ENCODE measurements around the gene C1QTNF1. TPM values are rescaled to one million over a fixed set of nuclear protein-coding genes. Genes with fewer than 3 reads are reported as not detected.

The C1QTNF1 gene
- total RNA-seq, 6 experiments from 2014 or later, result 8.0 to 15.0 (median 8.6) TPM

DNA sequence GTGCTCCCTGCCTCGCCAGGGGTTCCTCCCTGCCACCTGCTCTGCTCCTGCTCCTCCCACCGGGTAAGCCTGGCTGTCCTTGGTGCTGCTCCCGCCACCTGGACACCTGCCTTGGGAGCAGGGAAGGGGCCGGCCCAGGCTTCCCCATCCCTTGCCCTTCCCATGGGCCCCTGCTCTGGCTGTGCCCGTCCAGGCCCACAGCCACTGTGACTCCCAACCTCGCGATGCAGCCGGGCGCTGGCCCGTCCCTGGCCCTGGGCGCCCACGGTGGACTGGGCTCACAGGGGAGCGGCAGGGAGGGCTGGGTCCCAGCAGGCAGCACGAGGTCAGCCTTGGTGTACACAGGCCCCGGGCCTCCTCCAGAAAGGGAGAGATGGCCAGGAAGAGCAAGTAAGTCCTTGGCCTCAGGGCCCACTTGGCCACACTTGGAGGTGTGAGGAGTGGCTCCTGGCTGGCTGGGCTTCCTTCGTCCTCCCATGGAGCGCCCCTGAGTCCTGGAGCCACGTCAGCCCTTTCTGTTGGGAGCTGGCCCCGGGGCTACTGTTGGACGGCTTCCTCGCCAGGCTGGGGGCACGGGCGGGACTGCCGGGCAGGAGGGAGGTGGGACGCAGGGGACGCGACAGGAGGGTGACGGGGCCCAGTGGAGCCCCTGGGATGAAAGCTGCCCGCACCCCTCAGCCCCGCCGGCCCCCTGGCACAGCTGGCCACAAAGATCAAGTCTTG lies 65.9 kb downstream of the C1QTNF1 start:
- DNase-seq, result no peak
- no peaks in the 10 kb centered on the region for H3K36me3 Mint-ChIP-seq (ENCODE audit: low read depth)

DNA sequence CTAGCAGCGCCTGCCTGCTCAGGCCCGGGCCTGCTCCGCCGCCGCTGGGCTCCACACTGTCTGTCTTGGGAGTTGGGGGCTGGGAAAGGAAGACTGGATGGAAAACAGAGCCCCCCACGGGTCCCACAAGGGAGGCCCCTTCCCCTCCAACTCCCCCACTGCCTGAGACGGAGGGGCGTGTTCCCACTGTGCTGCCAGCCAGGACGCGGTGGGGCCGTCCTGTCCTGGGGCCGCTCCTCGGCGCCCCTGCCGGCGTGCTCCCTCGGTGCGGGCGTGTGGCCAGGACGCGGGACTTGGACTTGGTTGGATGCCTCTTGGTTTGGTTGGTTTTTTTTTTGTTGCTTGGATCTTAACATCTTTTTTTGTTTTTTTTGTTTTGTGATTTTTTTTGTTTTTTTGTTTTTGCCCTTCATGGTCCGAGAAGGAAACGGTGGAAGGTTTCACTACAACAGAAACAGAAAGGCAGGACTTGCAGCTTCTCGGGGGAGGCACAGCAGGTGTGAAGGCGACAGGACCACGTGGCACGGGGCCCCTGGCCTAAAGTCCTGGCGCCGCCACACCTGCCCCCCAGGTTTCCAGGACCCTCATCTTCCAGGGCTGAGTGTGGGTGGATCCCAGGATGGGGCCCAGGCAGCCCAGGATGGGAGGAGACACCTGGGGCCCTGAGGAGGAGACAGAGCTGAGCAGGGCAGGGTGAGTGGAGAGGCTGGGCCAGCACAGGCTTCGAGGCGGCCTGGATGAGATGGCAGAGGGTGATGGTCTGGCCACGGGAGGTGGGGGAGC lies 66.7 kb downstream of the C1QTNF1 start:
- TF ChIP-seq, protein P1, sequence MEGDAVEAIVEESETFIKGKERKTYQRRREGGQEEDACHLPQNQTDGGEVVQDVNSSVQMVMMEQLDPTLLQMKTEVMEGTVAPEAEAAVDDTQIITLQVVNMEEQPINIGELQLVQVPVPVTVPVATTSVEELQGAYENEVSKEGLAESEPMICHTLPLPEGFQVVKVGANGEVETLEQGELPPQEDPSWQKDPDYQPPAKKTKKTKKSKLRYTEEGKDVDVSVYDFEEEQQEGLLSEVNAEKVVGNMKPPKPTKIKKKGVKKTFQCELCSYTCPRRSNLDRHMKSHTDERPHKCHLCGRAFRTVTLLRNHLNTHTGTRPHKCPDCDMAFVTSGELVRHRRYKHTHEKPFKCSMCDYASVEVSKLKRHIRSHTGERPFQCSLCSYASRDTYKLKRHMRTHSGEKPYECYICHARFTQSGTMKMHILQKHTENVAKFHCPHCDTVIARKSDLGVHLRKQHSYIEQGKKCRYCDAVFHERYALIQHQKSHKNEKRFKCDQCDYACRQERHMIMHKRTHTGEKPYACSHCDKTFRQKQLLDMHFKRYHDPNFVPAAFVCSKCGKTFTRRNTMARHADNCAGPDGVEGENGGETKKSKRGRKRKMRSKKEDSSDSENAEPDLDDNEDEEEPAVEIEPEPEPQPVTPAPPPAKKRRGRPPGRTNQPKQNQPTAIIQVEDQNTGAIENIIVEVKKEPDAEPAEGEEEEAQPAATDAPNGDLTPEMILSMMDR (IDR thresholded peaks at IDR 0.05), result peak; percentile 64
- Mint-ChIP-seq H3K36me3 (ENCODE audit: low read depth) (no peaks in the 10 kb centered on the region), H3K4me3 (no peak overlapping the region), H3K27me3 (ENCODE audit: insufficient read depth) (peaks cover 2% of the 10 kb centered on the region; the same call in 1 of the 2 replicates), H3K9me3 (no peaks in the 10 kb centered on the region), H3K4me1 (ENCODE audit: low read depth) (peaks cover 6% of the 10 kb centered on the region; the same call in 1 of the 2 replicates), H3K27ac (no peak overlapping the region)
- DNase-seq, result no peak

More for the DNA sequence above, 65.9 kb downstream of the C1QTNF1 start:
- peaks cover 6% of the 10 kb centered on the region; the same call in 1 of the 2 replicates for H3K4me1 Mint-ChIP-seq (ENCODE audit: low read depth)
- H3K4me3 Mint-ChIP-seq, result no peak overlapping the region
- H3K9me3 Mint-ChIP-seq, result no peaks in the 10 kb centered on the region
- H3K27ac Mint-ChIP-seq, result no peak overlapping the region
- TF ChIP-seq, protein P1 (IDR thresholded peaks at IDR 0.05), result no peak
- peaks cover 2% of the 10 kb centered on the region; the same call in 1 of the 2 replicates for H3K27me3 Mint-ChIP-seq (ENCODE audit: insufficient read depth)

DNA sequence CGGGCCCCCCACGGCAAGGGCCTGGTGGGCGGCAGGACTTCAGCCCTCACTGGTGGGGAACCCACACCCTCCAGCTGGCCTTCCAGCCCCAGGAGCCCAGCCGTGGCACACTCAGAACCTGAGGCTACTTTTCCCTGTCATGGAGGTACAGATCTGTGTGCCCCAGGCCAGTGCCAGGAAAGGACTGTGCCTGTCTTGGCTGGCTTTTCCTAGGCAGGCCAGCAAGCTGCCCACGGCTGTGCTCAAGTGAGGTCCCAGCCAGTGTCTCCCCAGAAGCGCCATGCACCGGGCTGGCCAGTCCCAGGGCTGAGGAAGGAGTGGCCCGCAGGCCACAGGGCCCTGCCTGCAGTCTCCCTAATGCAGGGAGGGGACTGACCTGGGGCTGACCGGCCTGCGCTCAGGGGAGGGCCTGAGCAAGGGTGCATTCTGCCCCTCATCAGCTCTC lies 67.3 kb downstream of the C1QTNF1 start:
- H3K9me3 Mint-ChIP-seq, result no peaks in the 10 kb centered on the region
- no peak overlapping the region for H3K27ac Mint-ChIP-seq
- H3K27me3 Mint-ChIP-seq (ENCODE audit: insufficient read depth), result peaks cover 4% of the 10 kb centered on the region; the same call in 1 of the 2 replicates
- H3K4me3 Mint-ChIP-seq, result no peak overlapping the region
- no peaks in the 10 kb centered on the region for H3K36me3 Mint-ChIP-seq (ENCODE audit: low read depth)
- H3K4me1 Mint-ChIP-seq (ENCODE audit: low read depth), result peaks cover 6% of the 10 kb centered on the region; the same call in 1 of the 2 replicates
- no peak for DNase-seq
- TF ChIP-seq, protein P1 (IDR thresholded peaks at IDR 0.05), result no peak

DNA sequence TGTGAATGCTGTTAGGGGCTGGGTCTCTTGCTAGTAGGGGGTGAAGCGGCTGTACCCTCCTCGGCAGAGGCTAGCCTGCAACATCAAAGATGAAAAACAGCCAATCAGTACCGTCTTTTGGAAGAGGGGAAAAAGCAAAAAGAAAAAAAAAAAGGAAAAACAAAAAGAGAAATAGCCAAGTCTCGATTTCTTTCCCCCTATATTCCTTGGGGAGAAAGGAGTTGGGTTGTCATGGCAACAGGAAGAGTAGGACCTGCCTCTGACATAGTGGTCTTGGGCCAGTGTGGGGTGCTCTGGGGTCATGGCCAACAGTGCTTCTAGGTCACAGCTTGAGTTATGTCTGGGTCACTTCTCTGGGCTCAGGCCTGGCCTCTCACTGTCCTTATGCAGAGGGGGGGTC lies 68.6 kb downstream of the C1QTNF1 start:
- no peak for DNase-seq
- Mint-ChIP-seq H3K9me3 (no peaks in the 10 kb centered on the region), H3K36me3 (ENCODE audit: low read depth) (no peaks in the 10 kb centered on the region), H3K4me1 (ENCODE audit: low read depth) (peaks cover 6% of the 10 kb centered on the region; the same call in 1 of the 2 replicates), H3K4me3 (no peak overlapping the region), H3K27ac (no peak overlapping the region), H3K27me3 (ENCODE audit: insufficient read depth) (peaks cover 10% of the 10 kb centered on the region; the same call in 1 of the 2 replicates)
- TF ChIP-seq, protein P1 (IDR thresholded peaks at IDR 0.05), result no peak

DNA sequence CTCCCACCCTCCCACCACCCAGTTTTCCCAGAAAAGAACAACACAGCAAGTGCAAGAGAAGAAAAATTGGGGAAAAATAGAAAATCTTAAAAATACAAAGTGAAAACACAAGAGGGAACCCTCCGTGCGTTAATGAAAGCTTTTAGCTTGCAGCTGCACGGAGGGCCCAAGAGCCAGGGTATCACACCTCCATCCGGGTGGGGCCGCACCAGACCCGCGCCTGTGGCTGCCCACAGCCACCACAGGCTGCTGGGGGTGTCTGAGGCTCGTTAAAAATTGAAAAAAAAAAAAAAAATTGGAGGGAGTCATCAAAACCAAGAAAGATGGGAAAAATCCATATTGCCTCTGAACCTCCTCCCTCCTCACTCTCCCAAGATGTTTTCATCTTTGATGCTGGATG lies 69.3 kb downstream of the C1QTNF1 start:
- Mint-ChIP-seq H3K36me3 (ENCODE audit: low read depth) (no peaks in the 10 kb centered on the region), H3K9me3 (no peaks in the 10 kb centered on the region), H3K27me3 (ENCODE audit: insufficient read depth) (peaks cover 17% of the 10 kb centered on the region; the same call in 1 of the 2 replicates), H3K4me3 (no peak overlapping the region), H3K27ac (no peak overlapping the region), H3K4me1 (ENCODE audit: low read depth) (peaks cover 6% of the 10 kb centered on the region; the same call in 1 of the 2 replicates)
- TF ChIP-seq, protein P1 (IDR thresholded peaks at IDR 0.05), result no peak
- DNase-seq, result no peak

Data from HFFc6 (cell line).